SK-N-SH (cell line): ENCODE measurements around the gene PTPMT1.

Source experiments
- CTCF ChIP-seq: fragments of 200-600 bp; sonication (generic); IDR thresholded peaks from 2 replicates; pipeline ENCODE4 v1.6.1; 2017; ENCODE audit warnings: antibody characterized with exemption, mild to moderate bottlenecking, moderate library complexity
- EZH2phosphoT487 ChIP-seq: fragments of 200-600 bp; sonication (generic); IDR thresholded peaks from 2 replicates; pipeline ENCODE4 v1.6.1; 2017; ENCODE audit warnings: low read depth, mixed run types, mild to moderate bottlenecking, antibody characterized with exemption, moderate library complexity, borderline replicate concordance
- FOSL2 ChIP-seq: IDR thresholded peaks from 2 replicates; pipeline ENCODE4 v1.4.0; 2012; ENCODE audit warnings: low read depth, mild to moderate bottlenecking, moderate library complexity, borderline replicate concordance
- FOXJ3 ChIP-seq: sonication (generic); formaldehyde crosslinking; IDR thresholded peaks from 2 replicates; pipeline ENCODE4 v1.5.1; 2020; ENCODE audit warnings: mild to moderate bottlenecking, missing genetic modification reagents
- FOXM1 ChIP-seq: IDR thresholded peaks from 2 replicates; pipeline ENCODE4 v1.4.0; 2012; ENCODE audit warnings: low read depth, mild to moderate bottlenecking
- GABPA ChIP-seq: IDR thresholded peaks from 2 replicates; pipeline ENCODE4 v1.4.0; 2012; ENCODE audit warnings: low read depth, mild to moderate bottlenecking
- IRF3 ChIP-seq: fragments of 150-350 bp; IDR thresholded peaks from 2 replicates; pipeline ENCODE4 v1.6.1; 2016; ENCODE audit warnings: mild to moderate bottlenecking, low read depth, low read length
- JUND ChIP-seq: IDR thresholded peaks from 2 replicates; pipeline ENCODE4 v1.4.0; 2012
- NRF1 ChIP-seq: IDR thresholded peaks from 2 replicates; pipeline ENCODE4 v1.6.1; 2012; ENCODE audit warnings: low read depth, mild to moderate bottlenecking, low read length
- POLR2AphosphoS5 ChIP-seq: IDR thresholded peaks from 2 replicates; pipeline ENCODE4 v1.6.1; 2012; ENCODE audit warnings: low read depth, low read length
- RAD21 ChIP-seq: IDR thresholded peaks from 2 replicates; pipeline ENCODE4 v1.6.1; 2012; ENCODE audit warnings: mild to moderate bottlenecking, low read length
- REST ChIP-seq: IDR thresholded peaks from 2 replicates; pipeline ENCODE4 v1.6.1; 2012; ENCODE audit warnings: mild to moderate bottlenecking, low read depth, low read length, moderate library complexity
- RFX5 ChIP-seq: IDR thresholded peaks from 2 replicates; pipeline ENCODE4 v1.6.1; 2012; ENCODE audit warnings: mild to moderate bottlenecking, improper control_type of control experiment, low read length

GRCh38 chr11:47620836-47621378 lies 55.5 kb downstream of the PTPMT1 start:
- no peak for TF ChIP-seq FOXJ3
- TF ChIP-seq POLR2AphosphoS5 = no peak
- TF ChIP-seq CTCF = no peak
- no peak for TF ChIP-seq GABPA
- TF ChIP-seq RFX5 = no peak
- TF ChIP-seq REST = no peak
- no peak for TF ChIP-seq NRF1
- no peak for TF ChIP-seq FOXM1
- no peak for TF ChIP-seq RAD21
- TF ChIP-seq FOSL2 = no peak
- no peak for TF ChIP-seq EZH2phosphoT487
- TF ChIP-seq JUND = no peak
- TF ChIP-seq IRF3 = no peak
